ENCODE results near the gene MSI2. TPM values are rescaled to one million over a fixed set of nuclear protein-coding genes. Genes with fewer than 3 reads are reported as not detected.

MSI2 gene
- total RNA-seq, 1 donor from 2014 or later = 60.6 TPM

GRCh38 chr17:57538736-57539456 is 282.6 kb downstream of the MSI2 start:
- Mint-ChIP-seq H3K9me3 (ENCODE audit: unreplicated experiment) (no peaks in the 10 kb centered on the region), H3K4me3 (ENCODE audit: unreplicated experiment) (no peak overlapping the region), H3K36me3 (ENCODE audit: low read depth, unreplicated experiment) (peaks cover 7% of the 10 kb centered on the region), H3K4me1 (ENCODE audit: unreplicated experiment) (peaks cover 17% of the 10 kb centered on the region), H3K27me3 (ENCODE audit: unreplicated experiment) (peaks cover 1% of the 10 kb centered on the region), H3K27ac (ENCODE audit: unreplicated experiment) (no peak overlapping the region)
- no peak for TF ChIP-seq CTCF (IDR thresholded peaks at IDR 0.05; ENCODE audit: unreplicated experiment)
- DNase-seq (ENCODE audit: low spot score) = no peak

DNA sequence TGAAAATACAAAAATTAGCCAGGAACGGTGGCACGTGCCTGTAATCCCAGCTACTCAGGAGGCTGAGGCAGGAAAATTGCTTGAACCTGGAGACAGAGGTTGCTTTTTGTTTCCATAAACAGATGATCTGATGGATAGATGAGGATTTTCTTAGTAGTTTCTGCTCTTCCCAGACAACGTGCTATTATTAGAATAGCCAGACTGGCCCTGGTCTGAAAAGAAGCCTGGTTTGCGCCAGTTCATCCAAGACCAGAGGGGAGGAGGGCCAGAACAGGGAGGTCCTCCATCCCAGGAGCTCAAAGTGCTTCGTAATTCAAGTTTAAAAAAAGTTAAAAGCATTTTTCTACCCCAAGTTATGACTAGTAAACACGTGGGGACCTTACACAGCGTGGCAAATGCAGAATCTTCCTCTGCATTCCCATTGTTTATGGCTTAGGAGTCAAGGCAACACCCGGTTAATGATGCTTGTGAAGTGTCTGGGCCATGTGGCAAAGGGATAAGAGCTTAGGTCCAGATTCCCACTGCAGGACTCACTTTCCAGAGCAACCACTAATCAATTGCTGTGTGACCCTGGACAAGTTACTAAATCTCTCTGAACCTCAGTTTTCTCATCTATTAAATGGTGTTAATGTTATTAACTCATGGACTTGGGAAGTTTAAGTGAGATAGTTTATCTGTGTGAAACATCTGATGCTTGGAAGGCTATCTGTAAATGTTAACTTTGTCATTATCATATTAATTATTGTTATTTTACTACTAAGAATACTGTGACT is 283.4 kb downstream of the MSI2 start:
- Mint-ChIP-seq H3K36me3 (ENCODE audit: low read depth, unreplicated experiment) (peaks cover 5% of the 10 kb centered on the region), H3K4me1 (ENCODE audit: unreplicated experiment) (peaks cover 16% of the 10 kb centered on the region), H3K27ac (ENCODE audit: unreplicated experiment) (no peak overlapping the region), H3K9me3 (ENCODE audit: unreplicated experiment) (no peaks in the 10 kb centered on the region), H3K4me3 (ENCODE audit: unreplicated experiment) (no peak overlapping the region), H3K27me3 (ENCODE audit: unreplicated experiment) (peaks cover 1% of the 10 kb centered on the region)
- no peak for TF ChIP-seq CTCF (IDR thresholded peaks at IDR 0.05; ENCODE audit: unreplicated experiment)
- DNase-seq (ENCODE audit: low spot score) = no peak

GRCh38 chr17:57540596-57540995 is 284.3 kb downstream of the MSI2 start:
- H3K9me3 Mint-ChIP-seq (ENCODE audit: unreplicated experiment) = no peaks in the 10 kb centered on the region
- no peak for DNase-seq (ENCODE audit: low spot score)
- H3K27me3 Mint-ChIP-seq (ENCODE audit: unreplicated experiment) = peaks cover 4% of the 10 kb centered on the region
- peaks cover 13% of the 10 kb centered on the region for H3K4me1 Mint-ChIP-seq (ENCODE audit: unreplicated experiment)
- TF ChIP-seq CTCF (IDR thresholded peaks at IDR 0.05; ENCODE audit: unreplicated experiment) = no peak
- no peak overlapping the region for H3K27ac Mint-ChIP-seq (ENCODE audit: unreplicated experiment)
- no peaks in the 10 kb centered on the region for H3K36me3 Mint-ChIP-seq (ENCODE audit: low read depth, unreplicated experiment)
- no peak overlapping the region for H3K4me3 Mint-ChIP-seq (ENCODE audit: unreplicated experiment)

- no peak for DNase-seq (ENCODE audit: low spot score)
- Mint-ChIP-seq H3K4me1 (ENCODE audit: unreplicated experiment) (peaks cover 13% of the 10 kb centered on the region), H3K27ac (ENCODE audit: unreplicated experiment) (no peak overlapping the region), H3K36me3 (ENCODE audit: low read depth, unreplicated experiment) (no peaks in the 10 kb centered on the region), H3K9me3 (ENCODE audit: unreplicated experiment) (no peaks in the 10 kb centered on the region), H3K27me3 (ENCODE audit: unreplicated experiment) (peaks cover 4% of the 10 kb centered on the region), H3K4me3 (ENCODE audit: unreplicated experiment) (no peak overlapping the region)
- TF ChIP-seq CTCF (IDR thresholded peaks at IDR 0.05; ENCODE audit: unreplicated experiment) = no peak
Measured at GRCh38 chr17:57541049-57541448, 284.7 kb downstream of the MSI2 start.

Measured in endothelial cell (in vitro differentiated cells).